ENCODE data around the gene TBC1D8. TPM values are rescaled to one million over a fixed set of nuclear protein-coding genes. Genes with fewer than 3 reads are reported as not detected.

The TBC1D8 gene
- total and polyA plus RNA-seq, 7 experiments from 2014 or later, result 0.30 to 20.1 (median 2.2) TPM

- Histone ChIP-seq H3K36me3 (ENCODE audit: control insufficient read depth in 2 of 3, insufficient read depth in 3 of 3, low read length in 3 of 3) (peaks cover 0 to 6% (median 0%) of the 10 kb centered on the region in 3 experiments), H3K4me3 (ENCODE audit: low read length) (no peak overlapping the region), H3K4me1 (ENCODE audit: control insufficient read depth in 2 of 2, insufficient read depth in 2 of 2, low read length in 2 of 2) (no peaks in the 10 kb centered on the region), H3K27me3 (ENCODE audit: control insufficient read depth in 2 of 2, insufficient read depth in 2 of 2, low read length in 2 of 2) (no peaks in the 10 kb centered on the region), H3K27ac (ENCODE audit: low read depth, low read length) (no peak overlapping the region), H3K9me3 (ENCODE audit: control insufficient read depth in 2 of 3, low read length in 3 of 3) (no peaks in the 10 kb centered on the region)
- ATAC-seq, result no peak
- H3K36me3 Mint-ChIP-seq, result peaks cover 0 to 9% (median 5%) of the 10 kb centered on the region in 5 donors
- intact Hi-C loops (cut with micrococcal nuclease), result no loop called here
- H3K4me3 Mint-ChIP-seq, result no peak overlapping the region
- no peaks in the 10 kb centered on the region for H3K27me3 Mint-ChIP-seq
- peaks cover 0 to 3% (median 0%) of the 10 kb centered on the region in 7 donors for H3K4me1 Mint-ChIP-seq
- H3K27ac Mint-ChIP-seq, result peak overlapping the region in 1 of 9 donors; percentile 2
- ChIA-PET POLR2A (interaction anchor here (0.6 kb wide), 1 partner anchor 77 kb away, joined by 3 read pairs; no protein-coding TSS in a partner anchor), CTCF (interaction anchor here (1.5 kb wide), 1 partner anchor 16 kb away, joined by 3 read pairs; no protein-coding TSS in a partner anchor)
- no peak for DNase-seq
- H3K9me3 Mint-ChIP-seq, result no peaks in the 10 kb centered on the region
Observed at GRCh38 chr2:101022221-101022620, 129.0 kb downstream of the TBC1D8 start.

- Histone ChIP-seq H3K4me3 (ENCODE audit: low read length) (no peak overlapping the region), H3K36me3 (ENCODE audit: control insufficient read depth in 2 of 3, insufficient read depth in 3 of 3, low read length in 3 of 3) (peaks cover 0 to 6% (median 0%) of the 10 kb centered on the region in 3 experiments), H3K4me1 (ENCODE audit: control insufficient read depth in 2 of 2, insufficient read depth in 2 of 2, low read length in 2 of 2) (no peaks in the 10 kb centered on the region), H3K27ac (ENCODE audit: low read depth, low read length) (no peak overlapping the region), H3K27me3 (ENCODE audit: control insufficient read depth in 2 of 2, insufficient read depth in 2 of 2, low read length in 2 of 2) (no peaks in the 10 kb centered on the region), H3K9me3 (ENCODE audit: control insufficient read depth in 2 of 3, low read length in 3 of 3) (no peaks in the 10 kb centered on the region)
- H3K27me3 Mint-ChIP-seq, result no peaks in the 10 kb centered on the region
- POLR2A ChIA-PET, result no interaction called here
- peak overlapping the region in 3 of 9 donors; percentile 25 to 79 (median 56) for H3K27ac Mint-ChIP-seq
- ATAC-seq (no peak), DNase-seq (no peak)
- no peak overlapping the region for H3K4me3 Mint-ChIP-seq
- peaks cover 0 to 6% (median 0%) of the 10 kb centered on the region in 7 donors for H3K4me1 Mint-ChIP-seq
- intact Hi-C loops (cut with micrococcal nuclease), result loop anchor here in 1 of 2 donors (10.0 kb wide), 1 partner anchor 816 kb away; no protein-coding TSS in a partner anchor
- CTCF ChIA-PET, result interaction anchor here (0.6 kb wide), 1 partner anchor 863 kb away, joined by 3 read pairs; no protein-coding TSS in a partner anchor
- no peaks in the 10 kb centered on the region for H3K9me3 Mint-ChIP-seq
- H3K36me3 Mint-ChIP-seq, result peaks cover 0 to 18% (median 5%) of the 10 kb centered on the region in 5 donors
Observed at GRCh38 chr2:101018934-101019333, 132.2 kb downstream of the TBC1D8 start.

- Mint-ChIP-seq H3K4me1 (peaks cover 1 to 15% (median 6%) of the 10 kb centered on the region in 7 donors), H3K4me3 (no peak overlapping the region), H3K9me3 (no peaks in the 10 kb centered on the region), H3K27me3 (no peaks in the 10 kb centered on the region), H3K36me3 (peaks cover 0 to 27% (median 5%) of the 10 kb centered on the region in 5 donors), H3K27ac (peak overlapping the region in 1 of 9 donors; percentile 10)
- H3K27ac ChIP-seq (ENCODE audit: low read depth, low read length), result no peak overlapping the region
- H3K4me1 ChIP-seq (ENCODE audit: control insufficient read depth in 2 of 2, insufficient read depth in 2 of 2, low read length in 2 of 2), result no peaks in the 10 kb centered on the region
- peaks cover 0 to 9% (median 0%) of the 10 kb centered on the region in 3 experiments for H3K36me3 ChIP-seq (ENCODE audit: control insufficient read depth in 2 of 3, insufficient read depth in 3 of 3, low read length in 3 of 3)
- POLR2A ChIA-PET, result interaction anchor here (0.7 kb wide), 1 partner anchor 20 kb away, joined by 4 read pairs; no protein-coding TSS in a partner anchor
- DNase-seq (no peak), ATAC-seq (no peak)
- H3K4me3 ChIP-seq (ENCODE audit: low read length), result no peak overlapping the region
- intact Hi-C loops (cut with micrococcal nuclease), result loop anchor here in 1 of 2 donors (10.0 kb wide), 1 partner anchor 817 kb away; no protein-coding TSS in a partner anchor
- no peaks in the 10 kb centered on the region for H3K27me3 ChIP-seq (ENCODE audit: control insufficient read depth in 2 of 2, insufficient read depth in 2 of 2, low read length in 2 of 2)
- CTCF ChIA-PET, result no interaction called here
- no peaks in the 10 kb centered on the region for H3K9me3 ChIP-seq (ENCODE audit: control insufficient read depth in 2 of 3, low read length in 3 of 3)
Observed at GRCh38 chr2:101017371-101017770, 133.8 kb downstream of the TBC1D8 start.

- Mint-ChIP-seq H3K27ac (peak overlapping the region in 1 of 9 donors; percentile 46), H3K4me1 (peaks cover 4 to 21% (median 9%) of the 10 kb centered on the region in 7 donors), H3K36me3 (peaks cover 0 to 24% (median 5%) of the 10 kb centered on the region in 5 donors), H3K9me3 (no peaks in the 10 kb centered on the region), H3K27me3 (no peaks in the 10 kb centered on the region), H3K4me3 (no peak overlapping the region)
- POLR2A ChIA-PET, result interaction anchor here (1.0 to 2.6 kb wide), 2 partner anchors 10 to 12 kb away, joined by 3 to 11 read pairs; partner anchors contain the start of gene RPL31
- ATAC-seq, result no peak
- H3K9me3 ChIP-seq (ENCODE audit: control insufficient read depth in 2 of 3, low read length in 3 of 3), result no peaks in the 10 kb centered on the region
- H3K36me3 ChIP-seq (ENCODE audit: control insufficient read depth in 2 of 3, insufficient read depth in 3 of 3, low read length in 3 of 3), result peaks cover 0 to 15% (median 0%) of the 10 kb centered on the region in 3 experiments
- no peaks in the 10 kb centered on the region for H3K4me1 ChIP-seq (ENCODE audit: control insufficient read depth in 2 of 2, insufficient read depth in 2 of 2, low read length in 2 of 2)
- H3K4me3 ChIP-seq (ENCODE audit: low read length), result no peak overlapping the region
- H3K27ac ChIP-seq (ENCODE audit: low read depth, low read length), result no peak overlapping the region
- no peaks in the 10 kb centered on the region for H3K27me3 ChIP-seq (ENCODE audit: control insufficient read depth in 2 of 2, insufficient read depth in 2 of 2, low read length in 2 of 2)
- CTCF ChIA-PET, result interaction anchor here (1.0 to 2.2 kb wide), 3 partner anchors 9 to 193 kb away, joined by 3 to 15 read pairs (median 3); no protein-coding TSS in a partner anchor
- intact Hi-C loops (cut with micrococcal nuclease), result loop anchor here in 1 of 2 donors (5.0 to 10.0 kb wide), 2 partner anchors 403 to 820 kb away; no protein-coding TSS in a partner anchor
- no peak for DNase-seq
Observed at GRCh38 chr2:101014264-101014857, 136.8 kb downstream of the TBC1D8 start.

GRCh38 chr2:101012706-101013181 is 138.4 kb downstream of the TBC1D8 start:
- Mint-ChIP-seq H3K27me3 (no peaks in the 10 kb centered on the region), H3K4me1 (peaks cover 6 to 28% (median 12%) of the 10 kb centered on the region in 7 donors), H3K36me3 (peaks cover 0 to 26% (median 6%) of the 10 kb centered on the region in 5 donors), H3K4me3 (no peak overlapping the region), H3K27ac (no peak overlapping the region), H3K9me3 (no peaks in the 10 kb centered on the region)
- intact Hi-C loops (cut with micrococcal nuclease), result loop anchor here (1.0 to 10.0 kb wide), 7 partner anchors 141 to 1436 kb away; partner anchors contain the start of gene CREG2 (in 1 of the 2)
- H3K4me3 ChIP-seq (ENCODE audit: low read length), result no peak overlapping the region
- POLR2A ChIA-PET, result interaction anchor here (0.8 to 2.6 kb wide), 4 partner anchors 10 to 195 kb away, joined by 4 to 11 read pairs (median 4); partner anchors contain the start of gene RPL31
- no peaks in the 10 kb centered on the region for H3K4me1 ChIP-seq (ENCODE audit: control insufficient read depth in 2 of 2, insufficient read depth in 2 of 2, low read length in 2 of 2)
- H3K27me3 ChIP-seq (ENCODE audit: control insufficient read depth in 2 of 2, insufficient read depth in 2 of 2, low read length in 2 of 2), result no peaks in the 10 kb centered on the region
- no peaks in the 10 kb centered on the region for H3K9me3 ChIP-seq (ENCODE audit: control insufficient read depth in 2 of 3, low read length in 3 of 3)
- peaks cover 0 to 14% (median 0%) of the 10 kb centered on the region in 3 experiments for H3K36me3 ChIP-seq (ENCODE audit: control insufficient read depth in 2 of 3, insufficient read depth in 3 of 3, low read length in 3 of 3)
- ATAC-seq, result no peak
- no peak overlapping the region for H3K27ac ChIP-seq (ENCODE audit: low read depth, low read length)
- DNase-seq, result peak in 7 of 9 donors; percentile 16 to 51 (median 38)
- CTCF ChIA-PET, result interaction anchor here (0.6 to 3.4 kb wide), 15 partner anchors 10 to 559 kb away, joined by 3 to 64 read pairs (median 4); partner anchors contain the start of gene RPL31

- H3K4me3 Mint-ChIP-seq, result no peak overlapping the region
- no peak for DNase-seq
- peaks cover 6 to 32% (median 15%) of the 10 kb centered on the region in 7 donors for H3K4me1 Mint-ChIP-seq
- peak overlapping the region in 1 of 9 donors; percentile 45 for H3K27ac Mint-ChIP-seq
- H3K9me3 ChIP-seq (ENCODE audit: control insufficient read depth in 2 of 3, low read length in 3 of 3), result no peaks in the 10 kb centered on the region
- H3K27me3 Mint-ChIP-seq, result no peaks in the 10 kb centered on the region
- H3K27me3 ChIP-seq (ENCODE audit: control insufficient read depth in 2 of 2, insufficient read depth in 2 of 2, low read length in 2 of 2), result no peaks in the 10 kb centered on the region
- H3K4me3 ChIP-seq (ENCODE audit: low read length), result no peak overlapping the region
- ATAC-seq, result no peak
- H3K36me3 Mint-ChIP-seq, result peaks cover 0 to 30% (median 6%) of the 10 kb centered on the region in 5 donors
- POLR2A ChIA-PET, result interaction anchor here (0.8 to 2.6 kb wide), 5 partner anchors 10 to 195 kb away, joined by 4 to 11 read pairs (median 4); partner anchors contain the start of gene RPL31
- no peaks in the 10 kb centered on the region for H3K4me1 ChIP-seq (ENCODE audit: control insufficient read depth in 2 of 2, insufficient read depth in 2 of 2, low read length in 2 of 2)
- peaks cover 0 to 20% (median 0%) of the 10 kb centered on the region in 3 experiments for H3K36me3 ChIP-seq (ENCODE audit: control insufficient read depth in 2 of 3, insufficient read depth in 3 of 3, low read length in 3 of 3)
- no peaks in the 10 kb centered on the region for H3K9me3 Mint-ChIP-seq
- CTCF ChIA-PET, result interaction anchor here (0.6 to 3.4 kb wide), 14 partner anchors 9 to 560 kb away, joined by 3 to 64 read pairs (median 4); partner anchors contain the start of gene RPL31
- H3K27ac ChIP-seq (ENCODE audit: low read depth, low read length), result no peak overlapping the region
- intact Hi-C loops (cut with micrococcal nuclease), result loop anchor here (1.0 to 10.0 kb wide), 7 partner anchors 141 to 1437 kb away; partner anchors contain the start of gene CREG2 (in 1 of the 2)
Observed at GRCh38 chr2:101012054-101012705, 139.0 kb downstream of the TBC1D8 start.
